HG02943 (cell line): Measurements from ENCODE around the gene AK6.
"Not testable (repeated sequence)": the region's sequence is repeated elsewhere in the genome, so short reads cannot be mapped to it uniquely, and the experiment has no call there.

Source experiments
- ATAC-seq: cut with Tn5 transposase; IDR thresholded peaks from one replicate; pipeline ENCODE4 v1.9.1; 2021; ENCODE audit warnings: mild to moderate bottlenecking, low read depth, moderate library complexity; ENCODE audit not compliant: unreplicated experiment

The AK6 gene

GRCh38 chr5:69341520-69342161 is 27.7 kb downstream of the AK6 start:
- ATAC-seq, result no peak

GRCh38 chr5:69335341-69335935 is 33.9 kb downstream of the AK6 start:
- no peak for ATAC-seq

GRCh38 chr5:69334793-69335268 is 34.5 kb downstream of the AK6 start:
- peak; percentile 62 for ATAC-seq

DNA sequence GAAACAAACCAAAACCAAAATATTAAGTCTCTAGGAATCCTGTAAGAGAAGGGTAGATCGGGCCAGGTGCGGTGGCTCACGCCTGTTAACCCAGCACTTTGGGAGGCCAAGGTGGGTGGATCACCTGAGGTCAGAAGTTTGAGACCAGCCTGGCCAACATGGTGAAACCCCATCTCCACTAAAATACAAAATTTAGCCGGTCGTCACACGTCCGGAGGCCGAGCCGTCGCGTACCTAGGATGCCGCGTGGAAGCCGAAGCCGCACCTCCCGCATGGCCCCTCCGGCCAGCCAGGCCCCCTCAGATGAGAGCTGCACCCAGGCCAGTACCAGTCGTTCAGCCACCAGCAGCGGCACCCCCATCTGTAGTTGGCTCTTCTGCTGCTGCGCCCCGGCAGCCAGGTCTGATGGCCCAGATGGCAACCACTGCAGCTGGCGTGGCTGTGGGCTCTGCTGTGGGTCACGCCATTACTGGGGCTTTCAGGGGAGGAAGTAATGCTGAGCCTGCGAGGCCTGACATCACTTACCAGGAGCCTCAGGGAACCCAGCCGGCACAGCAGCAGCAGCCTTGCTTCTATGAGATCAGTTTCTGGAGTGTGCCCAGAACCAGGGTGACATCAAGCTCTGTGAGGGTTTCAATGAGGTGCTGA is 35.5 kb downstream of the AK6 start:
- ATAC-seq, result not testable (repeated sequence)

GRCh38 chr5:69331528-69332445 is 37.5 kb downstream of the AK6 start:
- ATAC-seq, result no peak

DNA sequence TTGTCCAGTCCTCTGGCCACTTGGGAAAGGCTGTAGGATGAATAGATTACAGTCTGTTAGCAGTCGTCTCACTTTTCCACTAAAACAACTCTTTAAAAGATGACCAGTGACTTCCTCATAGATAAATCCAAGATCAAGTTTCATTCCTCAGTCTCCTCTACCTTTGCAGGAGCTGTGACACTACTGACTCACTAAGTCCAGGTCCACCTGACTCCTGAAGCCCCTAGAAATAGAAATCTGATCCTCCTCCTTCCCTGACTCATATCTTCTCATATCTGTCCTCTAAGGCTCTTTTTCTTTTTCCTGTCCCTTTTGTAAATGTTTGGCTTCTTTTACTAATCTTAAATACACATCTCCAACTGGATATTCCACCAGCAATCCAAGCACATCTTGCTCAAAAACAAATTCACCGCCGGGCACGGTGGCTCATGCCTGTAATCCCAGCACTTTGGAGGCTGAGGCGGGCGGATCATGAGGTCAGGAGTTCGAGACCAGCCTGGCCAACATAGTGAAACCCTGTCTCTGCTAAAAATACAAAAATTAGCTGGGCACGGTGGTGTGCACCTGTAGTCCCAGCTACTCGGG is 39.3 kb downstream of the AK6 start:
- no peak for ATAC-seq

GRCh38 chr5:69326365-69326764 is 43.0 kb downstream of the AK6 start:
- no peak for ATAC-seq

DNA sequence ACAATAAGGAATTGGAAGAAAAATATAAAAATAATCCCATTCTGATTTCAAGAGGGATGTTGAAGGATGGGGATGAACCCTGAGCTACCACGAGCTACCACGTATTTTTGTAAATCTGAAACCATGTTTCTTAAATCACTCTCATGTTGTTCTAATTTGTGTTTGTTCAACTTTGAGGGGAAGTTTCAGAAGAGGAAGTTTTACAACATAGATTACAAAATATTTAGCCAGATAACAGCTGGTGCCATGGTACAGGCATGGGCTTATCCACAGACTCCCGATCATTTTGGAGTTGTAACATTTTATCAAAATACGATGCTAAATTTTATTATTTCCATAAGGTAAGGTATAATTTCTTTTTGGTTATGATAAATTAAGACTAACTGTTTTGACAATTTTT is 51.9 kb downstream of the AK6 start:
- no peak for ATAC-seq

- no peak for ATAC-seq
Observed at GRCh38 chr5:69315972-69316371, 53.3 kb downstream of the AK6 start.

DNA sequence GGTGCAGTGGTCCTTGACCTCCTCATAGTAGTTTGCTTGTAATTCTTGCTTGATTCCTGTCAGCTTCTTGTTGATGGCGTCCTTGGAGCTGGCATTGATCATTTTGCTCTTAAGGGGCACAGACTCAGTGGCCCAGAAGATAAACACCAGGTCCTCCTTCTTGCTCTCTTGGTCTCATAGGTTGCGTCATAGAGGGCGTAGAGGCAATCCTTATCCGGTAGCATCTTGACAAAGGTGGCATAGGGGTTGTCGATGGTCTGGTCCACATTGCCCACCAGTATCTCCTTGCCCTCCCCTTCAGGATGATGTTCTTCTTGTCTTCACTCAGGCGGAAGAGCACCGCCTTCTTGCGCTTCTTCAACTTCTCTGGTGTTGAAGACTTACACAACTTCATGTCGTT is 55.9 kb downstream of the AK6 start:
- ATAC-seq, result no peak

GRCh38 chr5:69312459-69313160 is 56.7 kb downstream of the AK6 start:
- no peak for ATAC-seq

GRCh38 chr5:69309380-69309779 is 59.9 kb downstream of the AK6 start:
- no peak for ATAC-seq

- no peak for ATAC-seq
Observed at GRCh38 chr5:69308046-69308553, 61.2 kb downstream of the AK6 start.

DNA sequence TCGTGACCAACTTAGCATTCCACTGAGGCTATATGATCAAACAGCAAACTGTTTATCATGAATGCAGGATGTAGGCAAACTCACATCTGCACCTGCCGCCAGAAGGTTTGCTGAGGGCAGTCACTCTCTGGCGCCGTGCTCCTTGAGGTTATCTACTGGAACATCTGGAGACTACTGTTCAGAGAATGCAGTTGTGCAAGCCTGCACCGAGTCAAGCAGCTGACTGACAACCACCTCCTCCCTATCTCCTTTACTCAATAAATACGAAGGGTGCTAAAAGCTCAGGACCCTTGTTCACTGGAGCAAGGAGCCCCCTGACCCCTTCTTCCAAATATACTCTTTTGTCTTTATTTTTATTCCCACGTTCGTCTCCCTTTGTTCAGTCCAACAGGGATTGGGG is 63.8 kb downstream of the AK6 start:
- no peak for ATAC-seq
